ENCODE data around the gene STK10.

GRCh38 chr5:172194985-172195774 is 7.2 kb upstream of the STK10 start:
- TF ChIP-seq CTCF (IDR thresholded peaks at IDR 0.05; ENCODE audit: low read depth, low read length, missing input control) (no peak), SP1 (IDR thresholded peaks at IDR 0.05) (no peak), ZBTB33 (IDR thresholded peaks at IDR 0.05) (no peak), HNF4A (conservative IDR thresholded peaks at IDR 0.05) (no peak)
